ENCODE measurements around the gene IFNGR1.

DNA sequence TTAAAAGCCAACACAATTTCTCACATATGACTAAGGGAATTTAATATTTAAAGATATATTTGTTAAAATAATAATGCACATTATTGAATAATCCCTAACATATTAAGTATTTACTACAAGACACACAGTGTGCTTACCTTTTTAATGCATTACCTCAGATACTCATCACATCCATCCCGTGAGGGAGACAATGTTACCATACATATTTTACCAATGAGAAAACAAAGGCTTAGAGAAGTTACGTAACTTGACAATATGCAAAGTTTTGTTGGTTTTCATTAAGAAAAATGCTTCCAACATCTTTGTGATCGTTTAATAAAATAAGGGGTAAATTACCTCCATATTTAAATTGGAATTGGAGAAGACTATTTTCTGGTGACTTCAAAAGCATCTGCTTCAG is 4.3 kb downstream of the IFNGR1 start:
- TF ChIP-seq, protein P1, sequence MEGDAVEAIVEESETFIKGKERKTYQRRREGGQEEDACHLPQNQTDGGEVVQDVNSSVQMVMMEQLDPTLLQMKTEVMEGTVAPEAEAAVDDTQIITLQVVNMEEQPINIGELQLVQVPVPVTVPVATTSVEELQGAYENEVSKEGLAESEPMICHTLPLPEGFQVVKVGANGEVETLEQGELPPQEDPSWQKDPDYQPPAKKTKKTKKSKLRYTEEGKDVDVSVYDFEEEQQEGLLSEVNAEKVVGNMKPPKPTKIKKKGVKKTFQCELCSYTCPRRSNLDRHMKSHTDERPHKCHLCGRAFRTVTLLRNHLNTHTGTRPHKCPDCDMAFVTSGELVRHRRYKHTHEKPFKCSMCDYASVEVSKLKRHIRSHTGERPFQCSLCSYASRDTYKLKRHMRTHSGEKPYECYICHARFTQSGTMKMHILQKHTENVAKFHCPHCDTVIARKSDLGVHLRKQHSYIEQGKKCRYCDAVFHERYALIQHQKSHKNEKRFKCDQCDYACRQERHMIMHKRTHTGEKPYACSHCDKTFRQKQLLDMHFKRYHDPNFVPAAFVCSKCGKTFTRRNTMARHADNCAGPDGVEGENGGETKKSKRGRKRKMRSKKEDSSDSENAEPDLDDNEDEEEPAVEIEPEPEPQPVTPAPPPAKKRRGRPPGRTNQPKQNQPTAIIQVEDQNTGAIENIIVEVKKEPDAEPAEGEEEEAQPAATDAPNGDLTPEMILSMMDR (IDR thresholded peaks at IDR 0.05) = no peak
- no peak for TF ChIP-seq POLR2A (IDR thresholded peaks at IDR 0.05)

Data from breast epithelium (tissue), 3 donors.